Breast epithelium (tissue), 3 donors: ENCODE results near the gene CALU. TPM values are rescaled to one million over a fixed set of nuclear protein-coding genes. Genes with fewer than 3 reads are reported as not detected.

Experiments used
- total RNA-seq, 3 donors: library from RNA; depleted of rRNA; stranded (reverse); fragments of >200 nt; gene quantifications; one replicate each; pipeline ENCODE4 v1.1.0, GENCODE V29; 2016

Gene CALU
- total RNA-seq, 3 donors from 2014 or later = 79.3 to 124 (median 104) TPM

Other genes with a start within 250 kb of the CALU start
- gene GARIN1A, start 67.1 kb upstream of the CALU start, total RNA-seq = 1 to 10 TPM in 2 of 3 donors, under 1 TPM in 1; 0.96 to 3.4 (median 2.9) TPM
- gene OPN1SW, start 36.4 kb downstream of the CALU start, total RNA-seq = not detected
- gene CCDC136, start 52.6 kb downstream of the CALU start, total RNA-seq = 1 to 10 TPM; 6.4 to 9.5 (median 9.4) TPM
- 1 to 10 TPM; 5.1 to 7.5 (median 6.0) TPM for gene FLNC, start 91.0 kb downstream of the CALU start, total RNA-seq
- gene ATP6V1F, start 123.5 kb downstream of the CALU start, total RNA-seq = 100 to 1,000 TPM; 117 to 174 (median 127) TPM
- gene KCP, start 171.3 kb downstream of the CALU start, total RNA-seq = 1 to 10 TPM in 1 of 3 donors, under 1 TPM in 2; 0.33 to 2.2 (median 0.88) TPM
- 10 to 100 TPM in 2 of 3 donors, 1 to 10 TPM in 1; 4.6 to 19.4 (median 11.1) TPM for gene IRF5, start 198.6 kb downstream of the CALU start, total RNA-seq